NCI-H128 (cell line): Measurements from ENCODE around the gene SMG6.
"Not testable (repeated sequence)": the region's sequence is repeated elsewhere in the genome, so short reads cannot be mapped to it uniquely, and the experiment has no call there.

Experiments used
- DNase-seq: peaks from one replicate; lab custom pipeline; 2025; ENCODE audit not compliant: unreplicated experiment; lab: John Stamatoyannopoulos, UW

The SMG6 gene

DNA sequence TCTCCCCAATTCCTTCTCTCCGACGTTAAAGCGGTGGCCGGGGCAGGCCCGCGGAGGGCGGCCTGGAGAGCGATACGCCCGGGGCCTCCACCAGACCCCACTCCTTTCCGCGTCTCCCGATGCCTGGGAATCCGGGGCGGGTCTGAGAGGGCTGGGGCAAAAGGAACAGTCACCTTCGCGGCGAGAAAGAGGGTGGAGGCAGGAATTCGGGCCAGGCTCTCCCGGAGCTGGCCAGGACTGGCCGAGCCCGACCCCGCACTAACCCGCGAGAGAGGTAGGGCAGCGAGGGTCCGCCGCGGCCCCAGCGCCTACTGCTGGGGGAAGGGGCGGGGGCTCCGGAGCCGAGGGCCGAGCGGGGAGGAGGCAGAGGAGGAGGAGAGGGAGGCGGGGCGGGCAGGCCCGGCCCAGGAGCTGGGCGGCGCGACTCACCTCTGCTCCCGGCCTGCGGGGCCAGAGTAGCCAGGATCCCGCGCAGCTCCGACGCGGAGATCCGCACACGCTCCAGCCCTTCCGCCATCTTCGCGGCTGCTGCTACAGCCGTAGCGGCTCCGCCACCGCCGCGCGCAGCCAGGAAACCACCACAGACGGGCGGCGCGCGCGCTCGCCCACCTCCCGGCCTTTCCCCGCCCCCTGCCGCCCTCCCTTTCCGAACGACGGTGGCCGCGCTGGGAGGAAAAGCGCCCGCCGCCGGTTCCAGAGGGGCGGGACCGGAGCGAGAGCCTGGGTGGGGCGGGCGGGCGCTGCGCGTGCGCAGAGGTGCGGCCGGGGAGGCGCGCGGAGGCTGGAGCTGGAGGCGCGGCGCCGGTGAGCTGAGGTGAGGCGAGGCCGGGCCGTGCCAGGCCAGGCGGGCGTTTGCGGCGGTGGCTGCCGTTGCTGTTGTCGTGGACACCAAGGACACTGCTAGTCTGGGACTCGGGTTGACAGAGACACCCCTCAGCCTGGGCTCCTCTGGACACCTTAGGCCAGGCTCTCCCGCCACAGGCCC is at the start of gene SMG6, which contains the start of gene SRR:
TSS of gene SMG6 (minus strand) at position 582 of the 985 bp plus-strand sequence. CDS start at position 517, 65 bp downstream.
TSS of gene SRR (plus strand) at position 747 of the 985 bp plus-strand sequence. CDS start 11,611 bp downstream, outside the sequence.
- DNase-seq: peak; percentile 78

DNA sequence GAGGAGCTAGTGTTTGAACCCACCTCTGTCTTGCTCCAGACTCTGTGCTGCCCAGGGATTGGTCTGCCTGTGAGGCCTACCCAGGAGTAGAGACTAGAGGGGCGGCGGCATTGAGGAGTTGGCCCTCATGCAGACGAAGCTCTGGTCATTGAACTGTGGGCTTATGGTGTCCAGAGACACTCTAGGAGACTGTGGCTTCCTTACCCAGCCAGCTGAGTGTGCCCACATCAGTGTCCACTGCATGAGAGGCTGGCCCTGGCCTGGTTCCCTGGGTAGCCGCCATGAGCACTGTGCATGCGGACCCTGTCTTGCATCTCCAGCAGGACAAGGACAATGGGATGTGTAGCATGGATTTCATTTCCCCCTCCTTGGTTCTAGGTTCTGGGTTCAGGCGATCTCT is 47.7 kb upstream of the SMG6 start:
- no peak for DNase-seq

DNA sequence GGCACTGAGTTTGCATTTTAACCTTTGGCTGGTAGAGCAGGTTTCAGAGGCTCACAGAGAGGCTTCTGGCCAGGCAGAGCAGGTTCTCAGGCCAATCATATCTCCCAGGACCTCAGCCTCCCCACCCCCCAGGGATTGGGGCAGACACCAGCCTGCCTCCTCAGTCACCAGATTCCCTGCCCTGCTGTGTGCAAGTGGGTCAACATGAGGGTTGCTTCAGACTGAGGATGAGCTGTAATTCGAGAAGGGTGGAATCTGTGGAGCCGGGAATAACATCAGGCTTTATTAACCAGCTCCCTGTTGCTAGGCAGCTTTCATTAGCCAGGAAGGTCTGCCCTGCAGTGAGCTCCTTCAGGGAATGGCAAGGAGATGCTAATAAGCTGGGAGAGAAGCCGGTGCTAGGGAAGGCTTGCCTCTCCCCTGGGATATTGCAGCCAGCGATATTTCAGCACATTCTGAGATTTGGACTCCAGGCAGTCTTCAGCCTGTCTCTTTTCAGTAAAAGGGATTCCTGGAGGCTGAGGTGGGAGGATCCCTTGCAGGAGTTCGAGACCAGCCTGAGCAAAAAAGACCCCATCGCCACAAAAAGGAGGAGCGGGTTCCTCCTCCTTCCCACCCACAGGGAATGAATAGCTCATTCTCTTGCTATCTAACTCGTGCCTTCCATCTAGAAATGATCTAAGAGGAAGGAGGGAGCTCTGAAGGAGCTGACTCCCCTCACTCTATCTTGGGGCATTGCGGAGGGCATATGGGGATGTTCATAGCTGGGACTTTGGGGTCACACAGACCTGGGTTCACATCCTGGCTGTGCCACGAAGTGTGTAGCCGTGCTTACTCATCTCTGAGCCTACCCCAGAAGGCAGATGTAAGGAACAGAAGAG is 44.5 kb upstream of the SMG6 start:
- no peak for DNase-seq

DNA sequence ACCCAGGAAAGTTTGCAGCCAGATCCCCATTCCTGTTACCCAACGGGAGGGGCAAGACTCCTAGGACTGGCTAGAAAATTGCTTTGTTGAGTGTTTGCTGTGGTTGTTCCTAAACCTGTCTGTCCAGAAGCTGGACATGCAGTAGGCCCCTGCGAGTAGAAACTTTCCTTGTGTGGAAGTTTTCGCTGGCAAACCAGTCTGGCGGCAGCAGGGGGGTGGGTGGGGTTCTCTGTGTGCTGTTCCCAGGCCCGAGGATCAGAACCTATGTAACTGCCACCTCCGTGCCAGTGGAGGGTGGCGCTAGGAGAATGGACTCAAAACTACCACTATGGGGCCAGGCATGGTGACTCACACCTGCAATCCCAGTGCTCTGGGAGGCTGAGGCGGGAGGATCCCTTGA is 42.9 kb upstream of the SMG6 start:
- no peak for DNase-seq

DNA sequence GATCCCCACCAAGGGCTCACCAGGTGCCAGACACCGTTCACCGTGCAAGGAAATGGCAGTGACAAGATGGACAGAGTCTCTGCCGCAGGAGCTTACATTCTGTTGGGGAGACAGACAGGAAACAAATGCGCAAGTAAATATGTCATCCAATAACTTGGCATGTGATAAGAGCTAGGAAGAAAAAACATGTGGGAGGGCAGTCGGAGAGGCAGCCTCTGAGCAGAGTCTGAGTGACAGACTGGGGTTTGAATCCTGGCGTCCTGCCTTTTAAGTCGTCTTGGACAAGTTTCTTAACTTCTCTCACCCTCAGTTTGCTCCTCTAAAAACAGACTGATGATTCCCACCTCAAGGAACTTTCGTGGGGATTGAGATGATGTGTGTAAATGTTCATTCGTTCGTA is 40.9 kb upstream of the SMG6 start:
- no peak for DNase-seq

DNA sequence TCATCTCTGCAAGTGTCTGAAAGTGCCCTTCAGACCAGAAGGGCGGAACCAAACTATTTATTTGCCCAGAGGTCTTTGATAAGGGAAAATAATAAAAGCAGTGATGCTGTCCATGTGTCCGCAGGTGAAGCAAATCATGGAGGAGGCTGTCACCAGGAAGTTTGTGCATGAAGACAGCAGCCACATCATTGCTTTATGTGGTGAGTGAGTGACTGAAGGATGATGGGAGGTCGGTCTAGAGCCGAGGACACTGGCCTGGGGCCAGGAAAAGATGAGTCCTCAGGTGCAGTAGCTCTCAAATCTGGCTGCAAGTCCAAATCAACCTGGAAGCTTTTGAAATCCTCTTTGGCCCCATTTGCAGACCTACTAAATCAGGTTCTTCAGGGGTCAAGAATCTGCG is 39.8 kb upstream of the SMG6 start:
- no peak for DNase-seq

DNA sequence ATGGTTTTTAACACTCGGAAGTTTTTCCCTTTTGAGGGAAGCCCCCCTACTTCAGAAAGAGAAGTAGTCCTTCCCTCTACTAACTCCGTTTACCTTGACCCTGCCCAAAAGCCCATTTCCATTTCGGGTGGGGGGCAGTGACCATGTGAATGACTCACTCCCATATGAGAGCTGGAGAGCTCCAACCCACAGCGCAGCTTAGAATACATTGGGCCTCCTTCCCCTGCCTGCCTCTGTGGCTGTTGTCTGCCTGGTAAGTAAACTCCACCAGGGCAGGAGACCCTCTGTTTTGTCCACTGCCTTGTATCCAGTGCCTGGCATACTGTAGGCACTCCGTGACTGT is 34.7 kb upstream of the SMG6 start:
- no peak for DNase-seq

DNA sequence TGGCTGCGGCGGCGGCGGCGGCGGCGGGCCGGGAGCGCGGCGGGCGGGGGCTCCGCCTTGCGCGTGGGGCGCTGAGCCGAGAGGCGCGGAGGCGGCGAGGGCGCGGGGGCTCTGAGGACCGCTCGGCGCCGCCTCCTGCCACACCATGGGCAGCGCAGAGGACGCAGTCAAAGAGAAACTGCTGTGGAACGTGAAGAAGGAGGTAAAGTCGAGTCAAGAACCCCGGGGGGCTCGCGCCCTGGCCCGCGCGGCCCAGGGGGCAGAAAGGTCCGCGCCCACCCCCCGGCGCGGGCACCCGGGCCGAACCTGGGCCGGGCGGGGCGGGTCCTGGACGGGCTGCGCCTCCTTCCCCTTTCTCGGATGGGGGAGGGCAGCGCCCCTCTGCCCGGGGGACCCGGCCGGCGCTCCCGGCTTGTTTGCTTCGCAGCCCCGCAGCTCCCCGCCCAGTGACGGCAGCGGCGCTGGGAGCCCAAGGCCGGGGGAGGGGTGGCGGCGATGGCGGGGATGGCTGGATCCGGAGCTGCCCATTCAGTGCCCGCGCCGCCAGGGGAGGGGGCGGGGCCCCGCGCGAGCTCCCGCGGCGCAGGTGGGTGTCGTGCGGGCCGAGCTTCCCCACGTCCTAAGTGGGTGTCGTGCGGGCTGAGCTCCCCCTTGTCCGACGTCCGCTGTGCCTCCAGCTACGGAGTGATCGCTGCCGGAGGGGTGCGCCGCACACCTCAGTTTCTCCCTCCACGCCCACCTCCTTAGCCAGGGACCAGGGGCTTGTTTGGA is 34.1 kb upstream of the SMG6 start:
- no peak for DNase-seq

DNA sequence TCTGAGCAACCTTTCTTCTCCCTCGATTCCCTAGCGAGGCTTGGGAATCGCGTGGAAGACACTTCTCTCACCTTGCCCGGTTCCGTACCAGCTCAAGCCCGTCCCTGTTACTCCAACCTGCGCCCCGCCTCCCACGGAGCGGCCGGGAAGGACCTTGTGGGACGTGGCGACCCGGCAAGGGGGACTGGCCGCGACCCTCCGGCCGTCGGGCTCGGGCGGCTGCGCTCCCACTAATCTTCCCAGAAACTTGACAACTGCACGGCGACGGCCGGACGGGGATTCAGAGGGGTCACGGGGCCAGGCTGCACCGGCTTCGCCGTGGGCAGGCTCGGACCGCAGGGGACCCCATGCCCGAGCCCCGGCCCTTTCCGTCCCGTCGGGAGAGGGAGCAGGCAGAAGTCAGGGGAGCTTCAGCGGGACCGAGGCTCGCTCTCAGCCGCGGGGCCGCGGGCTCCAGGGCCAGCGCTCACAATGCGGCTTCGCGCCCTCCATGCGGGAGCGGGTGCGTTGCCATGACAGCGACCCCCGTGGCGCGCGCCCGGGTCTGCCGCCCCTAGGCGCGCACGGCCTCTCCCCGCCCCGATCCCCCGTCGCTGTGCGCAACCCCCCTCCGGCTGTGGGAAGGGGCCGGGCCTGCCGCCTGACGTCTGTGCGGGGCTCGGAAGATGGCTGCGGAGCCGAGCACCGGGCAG is 33.4 kb upstream of the SMG6 start, which contains the start of gene SGSM2:
TSS of gene SGSM2 (plus strand) at position 650 of the 692 bp plus-strand sequence. CDS start 188 bp downstream, outside the sequence.
- no peak for DNase-seq

DNA sequence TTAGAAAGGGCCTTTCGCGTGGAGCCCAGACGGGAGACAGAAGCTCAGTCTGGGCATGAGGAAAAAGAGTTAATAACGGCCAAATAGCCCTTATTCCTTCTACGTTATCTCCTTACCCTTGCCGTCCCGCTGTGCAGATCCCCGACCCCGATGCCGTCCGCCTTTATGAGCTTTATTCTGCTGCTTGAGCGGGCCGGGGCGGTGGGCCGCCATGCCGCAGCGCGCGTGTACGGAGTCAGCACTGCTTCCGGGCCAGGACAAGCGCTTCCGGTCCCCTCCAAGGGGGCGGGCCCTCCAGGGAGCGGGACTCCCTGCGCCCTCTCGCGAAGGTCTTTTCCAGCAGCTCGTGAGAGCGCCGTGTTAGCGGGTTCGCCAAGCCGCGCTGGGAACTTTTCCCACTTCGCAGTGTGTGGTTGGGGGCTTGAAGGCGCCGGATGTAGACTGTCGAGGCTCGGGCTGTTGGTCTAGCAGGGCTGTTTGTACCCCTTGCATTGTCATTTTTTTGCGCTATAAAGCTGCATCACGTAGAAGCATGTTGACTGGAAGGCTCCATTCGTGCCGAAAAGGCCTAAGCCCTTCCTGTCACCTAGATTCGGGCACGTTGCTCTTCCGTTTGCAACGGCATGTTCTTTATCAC is 32.7 kb upstream of the SMG6 start, which contains the start of gene TSR1:
TSS of gene TSR1 (minus strand) at position 243 of the 637 bp plus-strand sequence. CDS start at position 213, 30 bp downstream.
- DNase-seq: peak; percentile 76

DNA sequence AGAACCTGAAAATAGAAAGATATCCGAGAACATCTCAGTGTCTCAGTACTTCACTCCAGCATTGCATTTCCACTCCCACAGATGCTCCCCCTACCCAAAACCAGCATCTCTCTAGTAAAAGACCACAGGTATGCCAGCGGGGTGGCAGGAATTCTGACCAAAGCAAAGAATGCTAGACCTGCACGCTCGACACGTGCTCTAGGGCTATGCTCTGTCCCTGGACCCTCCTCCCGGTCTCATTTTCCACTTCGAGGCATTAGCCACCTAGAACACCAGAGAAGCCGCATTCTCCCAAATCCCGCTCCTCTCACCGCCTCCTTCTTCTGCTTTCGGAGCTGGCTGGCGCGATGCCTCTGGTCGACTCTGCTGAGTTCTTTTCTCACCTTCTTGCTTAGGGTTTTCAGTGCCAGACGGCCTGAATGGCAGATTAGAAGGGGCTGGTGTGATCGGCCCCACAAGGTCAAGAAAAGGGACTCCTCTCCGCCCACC is 32.2 kb upstream of the SMG6 start:
- DNase-seq: no peak

DNA sequence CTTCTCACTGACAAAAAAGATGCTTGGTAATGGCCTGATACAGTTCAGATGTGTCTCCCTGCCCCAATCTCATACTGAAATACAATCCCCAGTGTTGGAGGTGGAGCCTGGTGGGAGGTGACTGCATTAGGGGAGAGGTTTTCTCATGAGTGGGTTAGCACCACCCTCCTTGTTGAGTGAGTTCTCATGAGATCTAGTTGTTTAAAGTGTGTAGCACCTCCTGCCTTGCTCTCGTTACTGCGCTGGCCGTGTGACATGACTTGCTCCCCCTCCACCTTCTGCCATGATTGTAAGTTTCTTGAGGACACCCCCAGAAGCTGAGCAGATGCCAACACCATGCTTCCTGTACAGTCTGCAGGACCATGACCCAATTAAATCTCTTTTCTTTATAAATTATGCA is 27.7 kb upstream of the SMG6 start:
- no peak for DNase-seq

DNA sequence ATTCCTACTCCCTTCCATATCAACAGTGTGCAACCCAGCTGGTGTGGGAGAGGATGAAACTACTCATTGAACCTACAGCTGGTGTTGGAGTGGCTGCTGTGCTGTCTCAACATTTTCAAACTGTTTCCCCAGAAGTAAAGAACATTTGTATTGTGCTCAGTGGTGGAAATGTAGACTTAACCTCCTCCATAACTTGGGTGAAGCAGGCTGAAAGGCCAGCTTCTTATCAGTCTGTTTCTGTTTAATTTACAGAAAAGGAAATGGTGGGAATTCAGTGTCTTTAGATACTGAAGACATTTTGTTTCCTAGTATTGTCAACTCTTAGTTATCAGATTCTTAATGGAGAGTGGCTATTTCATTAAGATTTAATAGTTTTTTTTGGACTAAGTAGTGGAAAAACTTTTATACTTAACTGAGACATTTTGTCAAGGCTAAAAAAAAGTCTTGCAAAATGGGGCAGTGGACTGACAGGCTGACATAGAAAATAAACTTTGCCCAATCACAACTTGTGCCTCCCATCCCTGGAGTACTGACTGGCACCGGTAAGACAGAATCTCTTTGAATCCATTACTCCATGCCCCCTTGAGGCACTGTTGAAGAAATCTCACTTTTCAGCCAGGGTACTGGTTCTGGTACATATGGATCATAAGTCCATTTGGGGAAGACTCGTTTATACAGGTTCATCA is 20.2 kb upstream of the SMG6 start:
- no peak for DNase-seq

DNA sequence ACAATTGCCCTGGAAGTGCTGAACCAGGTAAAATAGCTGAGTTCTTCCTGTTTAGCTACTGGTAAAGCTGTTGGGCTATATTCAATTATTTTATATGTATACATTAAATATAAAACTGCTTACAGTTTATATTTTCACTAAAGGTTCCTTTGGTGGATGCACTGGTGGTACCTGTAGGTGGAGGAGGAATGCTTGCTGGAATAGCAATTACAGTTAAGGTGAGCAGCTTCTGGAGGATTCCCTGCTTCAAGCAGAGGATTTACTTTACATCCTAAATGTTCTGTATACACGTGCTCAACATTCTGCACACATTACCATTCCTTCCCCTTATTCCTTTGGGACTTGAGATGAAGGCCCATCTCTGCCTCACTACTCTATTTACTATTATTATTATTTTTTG is 17.8 kb upstream of the SMG6 start:
- no peak for DNase-seq

DNA sequence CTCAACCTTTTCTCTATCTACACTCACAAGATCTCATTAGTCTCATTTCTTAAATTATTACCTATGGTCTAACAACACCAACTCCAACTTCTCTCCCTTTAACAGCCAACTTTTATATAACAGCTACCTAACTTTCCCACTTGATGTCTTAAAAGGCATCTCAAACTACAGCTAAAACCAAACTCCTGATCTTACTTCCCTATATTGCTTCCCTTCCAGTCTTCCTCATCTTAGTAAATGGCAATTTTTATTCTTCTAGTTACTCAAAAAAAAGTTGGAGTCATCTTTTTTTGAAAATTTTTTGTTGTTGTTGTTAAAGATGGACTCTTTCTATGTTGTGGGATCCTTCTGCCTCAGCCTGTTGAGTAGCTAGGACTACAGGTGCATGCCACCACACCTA is 15.5 kb upstream of the SMG6 start:
- DNase-seq: no peak

DNA sequence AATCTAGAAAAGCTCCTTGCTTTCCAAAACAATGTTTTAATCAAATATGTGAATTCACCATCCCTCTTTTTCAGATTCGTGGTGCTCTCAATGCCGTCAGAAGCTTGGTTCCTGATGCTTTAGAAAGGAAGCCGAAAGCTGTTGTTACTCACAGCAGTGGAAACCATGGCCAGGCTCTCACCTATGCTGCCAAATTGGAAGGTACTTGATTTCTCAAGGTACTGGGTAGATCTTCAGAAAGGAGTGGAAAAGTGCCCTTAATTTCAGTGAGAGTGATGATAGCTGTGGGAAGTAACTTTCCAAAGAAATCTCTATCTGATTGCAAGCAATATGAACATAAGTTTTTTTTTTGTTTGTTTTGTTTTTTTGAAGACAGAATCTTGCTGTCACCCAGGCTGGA is 14.2 kb upstream of the SMG6 start:
- DNase-seq: no peak

DNA sequence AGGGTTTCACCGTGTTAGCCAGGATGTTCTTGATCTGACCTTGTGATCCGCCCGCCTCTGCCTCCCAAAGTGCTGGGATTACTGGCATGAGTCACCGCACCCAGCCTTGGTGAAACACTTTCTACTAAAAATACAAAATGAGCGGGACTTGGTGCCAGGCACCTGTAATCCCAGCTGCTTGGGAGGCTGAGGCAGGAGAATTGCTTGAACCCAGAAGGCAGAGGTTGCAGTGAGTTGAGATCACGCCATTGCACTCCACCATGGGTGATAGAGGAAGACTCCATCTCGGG is 13.3 kb upstream of the SMG6 start:
- DNase-seq: not testable (repeated sequence)

DNA sequence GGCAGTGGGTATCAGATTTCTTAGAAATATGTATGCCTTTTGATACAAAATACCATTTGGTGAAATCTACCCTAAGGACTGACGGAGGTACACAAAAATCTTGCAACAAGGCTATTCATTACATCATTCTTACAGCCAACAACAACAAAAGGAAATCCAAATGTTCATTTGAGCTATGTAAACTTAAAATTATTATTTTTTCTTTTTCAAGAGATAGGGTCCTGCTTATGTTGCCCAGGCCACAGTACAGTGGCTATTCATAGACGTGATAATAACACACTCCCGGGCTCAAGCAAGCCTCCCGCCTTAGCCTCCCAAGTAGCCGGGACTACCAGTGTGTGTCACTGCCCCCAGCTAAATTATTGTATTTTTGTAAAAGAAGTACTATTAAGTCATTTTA is 9.2 kb upstream of the SMG6 start:
- no peak for DNase-seq
